IMR-90 (cell line): Measurements from ENCODE around the gene LDB2. TPM values are rescaled to one million over a fixed set of nuclear protein-coding genes. Genes with fewer than 3 reads are reported as not detected.

Source experiments
- ATAC-seq: fragments of 200-7000 bp; cut with Tn5 transposase; 2 replicates; pipeline ENCODE4 v1.9.1; 2020; ENCODE audit warnings: low read depth, mild to moderate bottlenecking, moderate library complexity
- BruUV-seq: library from RNA; stranded (reverse); fragments of 400-500 nt; replicated peaks from 2 replicates; lab custom pipeline; 2021; lab: Mats Ljungman, UMichigan
- CTCF ChIA-PET: fragments of 300-600 bp; formaldehyde crosslinking; extraction: SDS; loops from one replicate; lab custom pipeline; 2021; ENCODE audit warnings: antibody characterized with exemption; lab: Yijun Ruan, JAX
- POLR2A ChIA-PET: fragments of 300-600 bp; sonication (Branson Sonifier 250); formaldehyde crosslinking; loops from one replicate; lab custom pipeline; 2022; ENCODE audit warnings: antibody characterized with exemption; ENCODE audit not compliant: unreplicated experiment; lab: Charles Lee
- DNase-seq: peaks from one replicate; pipeline ENCODE4 v3.0.0; 2013
- H2AFZ ChIP-seq: replicated peaks from 2 replicates; pipeline ENCODE3; 2013; ENCODE audit warnings: low read length, mild to moderate bottlenecking; ENCODE audit not compliant: poor library complexity
- H2AK5ac ChIP-seq: 2 replicates; pipeline ENCODE4 v1.6.1; 2013; ENCODE audit warnings: low read depth, low read length, inconsistent platforms
- H2AK9ac ChIP-seq: replicated peaks from 2 replicates; pipeline ENCODE3; 2013; ENCODE audit warnings: mild to moderate bottlenecking, low read depth, low read length, moderate library complexity; ENCODE audit not compliant: poor library complexity
- H2BK120ac ChIP-seq: 2 replicates; pipeline ENCODE4 v1.6.1; 2013; ENCODE audit warnings: low read depth, low read length, inconsistent platforms
- H2BK15ac ChIP-seq: 3 replicates; pipeline ENCODE4 v1.6.1; 2013; ENCODE audit warnings: low read depth, low read length, inconsistent platforms
- H2BK20ac ChIP-seq: 2 replicates; pipeline ENCODE4 v1.6.1; 2013; ENCODE audit warnings: low read depth, mild to moderate bottlenecking, inconsistent platforms, low read length, moderate library complexity
- H2BK5ac ChIP-seq: 2 replicates; pipeline ENCODE4 v1.6.1; 2013; ENCODE audit warnings: mild to moderate bottlenecking, low read depth, low read length, inconsistent platforms; ENCODE audit not compliant: poor library complexity, severe bottlenecking
- H3K14ac ChIP-seq: replicated peaks from 2 replicates; pipeline ENCODE4 v1.6.1; 2013; ENCODE audit warnings: low read depth, low read length, inconsistent platforms
- H3K18ac ChIP-seq: 2 replicates; pipeline ENCODE4 v1.6.1; 2013; ENCODE audit warnings: low read depth, low read length, control low read depth
- H3K23ac ChIP-seq: 2 replicates; pipeline ENCODE4 v1.6.1; 2013; ENCODE audit warnings: low read depth, low read length, inconsistent platforms
- H3K27ac ChIP-seq: 2 replicates; pipeline ENCODE4 v1.5.1; 2013; ENCODE audit warnings: mild to moderate bottlenecking, control low read depth, low read length; ENCODE audit not compliant: insufficient read depth
- H3K27me3 ChIP-seq: 2 replicates; pipeline ENCODE4 v1.6.1; 2013; ENCODE audit warnings: low read length; ENCODE audit not compliant: control insufficient read depth, insufficient read depth
- H3K36me3 ChIP-seq: 2 replicates; pipeline ENCODE4 v1.6.1; 2013; ENCODE audit warnings: low read length, mixed read lengths; ENCODE audit not compliant: control insufficient read depth, insufficient read depth
- H3K4ac ChIP-seq: 2 replicates; pipeline ENCODE4 v1.6.1; 2013; ENCODE audit warnings: low read depth, low read length, inconsistent platforms
- H3K4me1 ChIP-seq: 2 replicates; pipeline ENCODE4 v1.6.1; 2013; ENCODE audit warnings: low read length, mixed read lengths; ENCODE audit not compliant: control insufficient read depth, insufficient read depth
- H3K4me2 ChIP-seq: 2 replicates; pipeline ENCODE4 v1.6.1; 2013; ENCODE audit warnings: low read depth, mild to moderate bottlenecking, control low read depth, low read length, moderate library complexity
- H3K4me3 ChIP-seq: 2 replicates; pipeline ENCODE4 v1.5.1; 2013; ENCODE audit warnings: low read depth, mild to moderate bottlenecking, control low read depth, low read length, moderate library complexity; ENCODE audit not compliant: insufficient read depth
- H3K56ac ChIP-seq: 2 replicates; pipeline ENCODE4 v1.6.1; 2013; ENCODE audit warnings: low read length, inconsistent platforms; ENCODE audit not compliant: insufficient read depth; ENCODE audit errors: extremely low read depth
- H3K79me1 ChIP-seq, 2 experiments: 2 replicates each; pipeline ENCODE4 v1.6.1; 2013; ENCODE audit warnings: low read length in 2 of 2, inconsistent platforms in 1 of 2, low read depth in 1 of 2
- H3K9ac ChIP-seq: 2 replicates; pipeline ENCODE4 v1.6.1; 2013; ENCODE audit warnings: low read depth, low read length, control low read depth
- H3K9me1 ChIP-seq: 2 replicates; pipeline ENCODE4 v1.6.1; 2013; ENCODE audit warnings: low read length, inconsistent platforms; ENCODE audit not compliant: insufficient read depth
- H3K9me3 ChIP-seq: 2 replicates; pipeline ENCODE4 v1.6.1; 2013; ENCODE audit warnings: low read length; ENCODE audit not compliant: control insufficient read depth, insufficient read depth
- H4K20me1 ChIP-seq: 2 replicates; pipeline ENCODE4 v1.6.1; 2013; ENCODE audit warnings: low read length, inconsistent platforms; ENCODE audit not compliant: insufficient read depth
- H4K5ac ChIP-seq: 2 replicates; pipeline ENCODE4 v1.6.1; 2013; ENCODE audit warnings: mild to moderate bottlenecking, low read depth, low read length, control low read depth
- H4K8ac ChIP-seq, 2 experiments: 2 replicates each; pipeline ENCODE4 v1.6.1; 2013; ENCODE audit warnings: low read depth in 2 of 2, low read length in 2 of 2, control low read depth in 1 of 2, inconsistent platforms in 1 of 2
- H4K91ac ChIP-seq: 2 replicates; pipeline ENCODE4 v1.6.1; 2013; ENCODE audit warnings: low read depth, low read length, inconsistent platforms; ENCODE audit not compliant: insufficient read depth
- BHLHE40 ChIP-seq: fragments of 150-350 bp; IDR thresholded peaks from 2 replicates; pipeline ENCODE4 v1.6.1; 2016; ENCODE audit warnings: mild to moderate bottlenecking, low read depth, low read length
- CEBPB ChIP-seq: IDR thresholded peaks from 2 replicates; pipeline ENCODE4 v1.6.1; 2012; ENCODE audit warnings: low read depth, low read length, improper control_type of control experiment
- CHD1 ChIP-seq: IDR thresholded peaks from 2 replicates; pipeline ENCODE4 v1.6.1; 2012; ENCODE audit warnings: low read depth, low read length, improper control_type of control experiment
- FOS ChIP-seq: fragments of 150-350 bp; IDR thresholded peaks from 2 replicates; pipeline ENCODE4 v1.6.1; 2016; ENCODE audit warnings: low read depth, low read length
- MXI1 ChIP-seq: IDR thresholded peaks from 2 replicates; pipeline ENCODE4 v1.6.1; 2012; ENCODE audit warnings: low read depth, mild to moderate bottlenecking, low read length, moderate library complexity, borderline replicate concordance
- NFE2L2 ChIP-seq: fragments of 150-350 bp; IDR thresholded peaks from 2 replicates; pipeline ENCODE4 v1.6.1; 2016; ENCODE audit warnings: low read depth, mild to moderate bottlenecking, low read length
- POLR2A ChIP-seq: IDR thresholded peaks from 2 replicates; pipeline ENCODE4 v1.6.1; 2012; ENCODE audit warnings: mild to moderate bottlenecking, low read depth, low read length
- RAD21 ChIP-seq: IDR thresholded peaks from 2 replicates; pipeline ENCODE4 v1.6.1; 2012; ENCODE audit warnings: low read length, improper control_type of control experiment
- RCOR1 ChIP-seq: IDR thresholded peaks from 2 replicates; pipeline ENCODE4 v1.6.1; 2012; ENCODE audit warnings: mild to moderate bottlenecking, low read length, improper control_type of control experiment; ENCODE audit not compliant: insufficient replicate concordance
- WGBS, 2 experiments: methylation state at CpG; one replicate each; pipeline versions ENCODE4 v1.1.5 to v1.1.7; 2013; ENCODE audit warnings: missing lambda C conversion rate in 2 of 2; ENCODE audit not compliant: insufficient read length in 1 of 2; ENCODE audit errors: extremely low coverage in 2 of 2; 5-methylcytosine and 5-hydroxymethylcytosine counted together
- dilution Hi-C: fragments of 300-500 bp; cut with HindIII; formaldehyde crosslinking; loops from one replicate; pipeline ENCODE4 v1.14.3; 2018; ENCODE audit warnings: low sequenced_read_pairs; ENCODE audit not compliant: unreplicated experiment
- in situ Hi-C: fragments of 300-500 bp; cut with MboI; formaldehyde crosslinking; loops from 3 replicates; pipeline ENCODE4 v1.14.3; 2019; ENCODE audit warnings: low sequenced_read_pairs, inconsistent platforms, mixed read lengths
- intact Hi-C: fragments of 100-400 bp; cut with micrococcal nuclease; formaldehyde crosslinking; loops from 2 replicates; pipeline ENCODE4 v1.10.0; 2022
- polyA plus RNA-seq, 3 experiments: library from polyadenylated mRNA; depleted of rRNA; stranded (reverse); fragments of >200 nt; gene quantifications; 2 replicates each; pipeline ENCODE4 v1.2.3, GENCODE V29; 2012; ENCODE audit warnings: low replicate concordance in 1 of 3
- total RNA-seq: library from RNA; depleted of rRNA; stranded (reverse); fragments of >200 nt; gene quantifications from 2 replicates; pipeline ENCODE4 v1.2.3, GENCODE V29; 2012
- TF ChIP-seq, protein P1 (sequence below): fragments of 150-350 bp; IDR thresholded peaks from 2 replicates; pipeline ENCODE4 v1.6.1; 2017; ENCODE audit warnings: mild to moderate bottlenecking, antibody characterized with exemption, low read length, low read depth

Gene LDB2
- total and polyA plus RNA-seq, 2 of the 4 experiments (the other 2 are of a cell fraction) = 67.9 to 116 TPM

DNA sequence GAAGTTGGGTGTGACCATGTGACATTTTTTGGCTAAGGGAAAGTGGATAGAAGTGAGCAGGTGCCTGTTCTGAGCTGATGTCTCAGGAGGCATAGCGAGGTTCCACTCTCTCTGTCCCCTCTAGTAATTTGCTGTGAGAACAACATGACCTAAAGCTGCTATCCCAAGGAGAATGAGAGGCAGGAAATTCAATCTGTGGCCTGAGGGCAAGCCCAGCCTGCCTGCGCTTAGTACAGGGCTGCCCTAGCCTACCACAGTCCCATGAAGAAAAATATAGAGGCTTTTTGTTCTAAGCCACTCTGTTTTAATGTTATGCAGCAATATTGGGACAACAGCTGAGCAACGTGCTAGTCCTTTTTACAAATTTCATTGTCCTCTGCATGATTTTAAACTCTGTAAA, 193.1 kb downstream of the LDB2 start:
- H3K4me3 ChIP-seq = no peak overlapping the region
- no peaks in the 10 kb centered on the region for H3K79me1 ChIP-seq
- H3K27me3 ChIP-seq = no peaks in the 10 kb centered on the region
- H3K4ac ChIP-seq = no peak overlapping the region
- H2BK20ac ChIP-seq = no peak overlapping the region
- H4K91ac ChIP-seq = peak overlapping the region; percentile 37; the same call in 1 of the 2 replicates
- WGBS, 2 experiments = no CpG with 5 or more reads among the region's 3 CpGs
- H3K27ac ChIP-seq = no peak overlapping the region
- no peak overlapping the region for H3K56ac ChIP-seq
- no peak overlapping the region for H2AK5ac ChIP-seq
- dilution Hi-C loops = no loop called here
- BruUV-seq = no TSS peak
- H3K9ac ChIP-seq = no peak overlapping the region
- no peak overlapping the region for H3K23ac ChIP-seq
- no peak overlapping the region for H3K4me2 ChIP-seq
- H4K8ac ChIP-seq = no peak overlapping the region
- H3K4me1 ChIP-seq = 0 out of 2 replicates have a peak, but pooled peaks cover 2% of the 10 kb centered on the region
- H2AK9ac ChIP-seq = no peak overlapping the region
- no peak overlapping the region for H2AFZ ChIP-seq
- no peak overlapping the region for H4K5ac ChIP-seq
- no peak overlapping the region for H3K14ac ChIP-seq
- CTCF ChIA-PET = no interaction called here
- H2BK15ac ChIP-seq = no peak overlapping the region
- no peak overlapping the region for H2BK5ac ChIP-seq
- POLR2A ChIA-PET = no interaction called here
- H4K20me1 ChIP-seq = no peaks in the 10 kb centered on the region
- ATAC-seq (no peak), DNase-seq (no peak)
- in situ Hi-C loops = no loop called here
- TF ChIP-seq NFE2L2 (no peak), CEBPB (no peak), CHD1 (no peak), POLR2A (no peak), RCOR1 (no peak), RAD21 (no peak), MXI1 (no peak), BHLHE40 (no peak), FOS (no peak)
- TF ChIP-seq, protein P1, sequence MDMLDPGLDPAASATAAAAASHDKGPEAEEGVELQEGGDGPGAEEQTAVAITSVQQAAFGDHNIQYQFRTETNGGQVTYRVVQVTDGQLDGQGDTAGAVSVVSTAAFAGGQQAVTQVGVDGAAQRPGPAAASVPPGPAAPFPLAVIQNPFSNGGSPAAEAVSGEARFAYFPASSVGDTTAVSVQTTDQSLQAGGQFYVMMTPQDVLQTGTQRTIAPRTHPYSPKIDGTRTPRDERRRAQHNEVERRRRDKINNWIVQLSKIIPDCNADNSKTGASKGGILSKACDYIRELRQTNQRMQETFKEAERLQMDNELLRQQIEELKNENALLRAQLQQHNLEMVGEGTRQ = no peak
- intact Hi-C loops = no loop called here
- H3K9me3 ChIP-seq = no peaks in the 10 kb centered on the region
- H3K18ac ChIP-seq = no peak overlapping the region
- H2BK120ac ChIP-seq = no peak overlapping the region; the same call in 1 of the 2 replicates
- 0 out of 2 replicates have a peak, but pooled peaks cover 2% of the 10 kb centered on the region for H3K36me3 ChIP-seq
- no peaks in the 10 kb centered on the region for H3K9me1 ChIP-seq
